ENCODE data around the gene SRD5A1. TPM values are rescaled to one million over a fixed set of nuclear protein-coding genes. Genes with fewer than 3 reads are reported as not detected.

The SRD5A1 gene
- total RNA-seq, 1 experiment from 2014 or later = 24.7 TPM

GRCh38 chr5:6718161-6718681, 85.0 kb downstream of the SRD5A1 start:
- DNase-seq (ENCODE audit: low read depth, low spot score) (no peak), ATAC-seq (no peak)
- H3K27me3 ChIP-seq (ENCODE audit: insufficient read depth, low read length) = no peaks in the 10 kb centered on the region
- POLR2A ChIA-PET = no interaction called here
- peaks cover 30% of the 10 kb centered on the region for H4K20me1 ChIP-seq (ENCODE audit: insufficient read depth)
- peaks cover 90% of the 10 kb centered on the region for H3K79me2 ChIP-seq (ENCODE audit: insufficient read depth, low read length)
- RAD21 ChIA-PET (ENCODE audit: low non-redundant PET in 1 of 2, low total read pairs in 2 of 2, uncharacterized antibody in 2 of 2, unreplicated experiment in 2 of 2) = no interaction called here
- H3K4me2 ChIP-seq (ENCODE audit: low read length) = no peak overlapping the region
- no peak overlapping the region for H3K27ac ChIP-seq (ENCODE audit: low read depth, low read length)
- no peaks in the 10 kb centered on the region for H3K9me2 ChIP-seq (ENCODE audit: insufficient read depth)
- H3K4me3 ChIP-seq (replicated peaks in 1 of 2; ENCODE audit: low read depth in 1 of 2, low read length in 2 of 2) = no peak overlapping the region
- CTCF ChIA-PET = no interaction called here
- no peak overlapping the region for H3K9ac ChIP-seq (ENCODE audit: low read length)
- H3K4me1 ChIP-seq (ENCODE audit: control insufficient read depth in 1 of 2, insufficient read depth in 2 of 2, low read length in 2 of 2) = peaks cover 8 to 13% of the 10 kb centered on the region in 2 experiments; a peak in 3 of 4 replicates
- TF ChIP-seq SP1 (IDR thresholded peaks at IDR 0.05; ENCODE audit: low read depth) = no peak
- TF ChIP-seq TCF7L2 (IDR thresholded peaks at IDR 0.05; ENCODE audit: borderline replicate concordance, extremely low read depth, insufficient read depth, insufficient read length) = no peak
- no peak for TF ChIP-seq EGR1 (IDR thresholded peaks at IDR 0.05; ENCODE audit: low read depth)
- intact Hi-C loops (cut with micrococcal nuclease) = no loop called here
- H3K36me3 ChIP-seq (ENCODE audit: control insufficient read depth in 1 of 2, insufficient read depth in 2 of 2, low read length in 2 of 2) = peaks cover 3 to 28% of the 10 kb centered on the region in 2 experiments; a peak in 2 of 4 replicates
- no TSS peak for BruUV-seq (replicated peaks)
- no peaks in the 10 kb centered on the region for H3K9me3 ChIP-seq (ENCODE audit: control insufficient read depth in 1 of 2, insufficient read depth in 1 of 2, low read depth in 1 of 2, low read length in 2 of 2)
- no peak overlapping the region for H2AFZ ChIP-seq (ENCODE audit: low read depth, low read length, poor library complexity, severe bottlenecking)

GRCh38 chr5:6718718-6719117, 85.5 kb downstream of the SRD5A1 start:
- Histone ChIP-seq H3K9me2 (ENCODE audit: insufficient read depth) (no peaks in the 10 kb centered on the region), H3K27ac (ENCODE audit: low read depth, low read length) (no peak overlapping the region), H4K20me1 (ENCODE audit: insufficient read depth) (peaks cover 30% of the 10 kb centered on the region), H3K4me2 (ENCODE audit: low read length) (no peak overlapping the region), H3K27me3 (ENCODE audit: insufficient read depth, low read length) (no peaks in the 10 kb centered on the region), H3K36me3 (ENCODE audit: control insufficient read depth in 1 of 2, insufficient read depth in 2 of 2, low read length in 2 of 2) (peaks cover 6 to 28% of the 10 kb centered on the region in 2 experiments; a peak in 3 of 4 replicates), H3K79me2 (ENCODE audit: insufficient read depth, low read length) (peaks cover 95% of the 10 kb centered on the region), H3K4me3 (replicated peaks in 1 of 2; ENCODE audit: low read depth in 1 of 2, low read length in 2 of 2) (no peak overlapping the region), H3K9me3 (ENCODE audit: control insufficient read depth in 1 of 2, insufficient read depth in 1 of 2, low read depth in 1 of 2, low read length in 2 of 2) (no peaks in the 10 kb centered on the region), H2AFZ (ENCODE audit: low read depth, low read length, poor library complexity, severe bottlenecking) (no peak overlapping the region), H3K9ac (ENCODE audit: low read length) (no peak overlapping the region), H3K4me1 (ENCODE audit: control insufficient read depth in 1 of 2, insufficient read depth in 2 of 2, low read length in 2 of 2) (peaks cover 8 to 13% of the 10 kb centered on the region in 2 experiments; a peak in 3 of 4 replicates)
- ATAC-seq = no peak
- ChIA-PET CTCF (no interaction called here), POLR2A (no interaction called here), RAD21 (ENCODE audit: low non-redundant PET in 1 of 2, low total read pairs in 2 of 2, uncharacterized antibody in 2 of 2, unreplicated experiment in 2 of 2) (no interaction called here)
- TF ChIP-seq ZFX (IDR thresholded peaks at IDR 0.05) (no peak), EGR1 (IDR thresholded peaks at IDR 0.05; ENCODE audit: low read depth) (no peak), EZH2phosphoT487 (IDR thresholded peaks at IDR 0.05; ENCODE audit: borderline replicate concordance) (no peak)
- BruUV-seq (replicated peaks) = no TSS peak
- intact Hi-C loops (cut with micrococcal nuclease) = no loop called here
- DNase-seq (ENCODE audit: low read depth, low spot score) = no peak

Measured in HCT116 (cell line).